Fibroblast of pulmonary artery (primary cell): ENCODE results near the gene ARHGAP6.
A peak's percentile ranks its signal among the peaks of the same experiment; 100 is the strongest.

Source experiments
- DNase-seq: peaks from one replicate; pipeline ENCODE4 v3.0.0-alpha.2; 2010; ENCODE audit warnings: low read depth
- H3K4me3 ChIP-seq: replicated peaks from 2 replicates; pipeline ENCODE4 v1.5.1; 2011; ENCODE audit warnings: low read depth, mild to moderate bottlenecking, control low read depth, low read length, moderate library complexity
- CTCF ChIP-seq: IDR thresholded peaks from 2 replicates; pipeline ENCODE4 v1.5.1; 2011; ENCODE audit warnings: mild to moderate bottlenecking, control low read depth, low read length, inconsistent platforms; ENCODE audit errors: missing control alignments

The ARHGAP6 gene

DNA sequence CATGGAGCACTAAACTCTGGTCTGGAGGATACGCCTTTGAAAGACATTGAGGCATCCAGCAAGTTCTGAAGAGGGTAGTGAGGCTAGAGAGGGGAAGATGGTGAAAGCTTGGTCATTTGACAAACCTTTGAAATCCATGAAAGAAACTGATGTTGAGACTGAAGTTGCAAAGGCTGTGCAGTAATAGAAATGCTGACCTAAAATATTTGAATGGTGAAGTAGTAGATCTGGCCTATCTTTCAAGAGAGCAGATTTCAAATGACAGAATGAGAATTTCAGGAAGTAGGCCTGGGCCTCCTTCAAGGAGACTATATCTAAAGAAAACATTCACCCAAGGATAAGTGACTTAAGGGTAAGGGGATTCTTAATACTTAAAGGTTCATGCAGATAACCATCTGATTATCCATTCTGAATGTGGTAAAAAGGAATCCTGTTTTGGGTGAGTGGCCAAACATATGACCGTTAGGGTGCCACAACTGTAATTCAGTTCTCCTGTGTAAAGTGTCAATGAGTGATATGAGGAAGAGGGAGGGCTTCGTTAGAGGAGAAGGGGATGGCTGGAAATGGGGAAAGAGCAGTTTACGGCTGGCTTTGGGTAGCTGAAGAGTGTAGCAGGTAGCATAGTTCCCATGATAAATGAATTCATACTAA lies 310.3 kb downstream of the ARHGAP6 start:
- DNase-seq, result no peak
- TF ChIP-seq CTCF, result no peak
- no peak overlapping the region for H3K4me3 ChIP-seq

GRCh38 chrX:11352296-11352741 lies 313.4 kb downstream of the ARHGAP6 start:
- no peak for TF ChIP-seq CTCF
- no peak for DNase-seq
- H3K4me3 ChIP-seq, result no peak overlapping the region

GRCh38 chrX:11351375-11352295 lies 314.1 kb downstream of the ARHGAP6 start:
- no peak for TF ChIP-seq CTCF
- H3K4me3 ChIP-seq, result no peak overlapping the region
- peak; percentile 82 for DNase-seq

GRCh38 chrX:11349661-11350337 lies 315.9 kb downstream of the ARHGAP6 start:
- no peak overlapping the region for H3K4me3 ChIP-seq
- no peak for DNase-seq
- no peak for TF ChIP-seq CTCF

- H3K4me3 ChIP-seq, result no peak overlapping the region
- TF ChIP-seq CTCF, result no peak
- no peak for DNase-seq
Observed at GRCh38 chrX:11349020-11349419, 316.7 kb downstream of the ARHGAP6 start.

- no peak for TF ChIP-seq CTCF
- DNase-seq, result no peak
- H3K4me3 ChIP-seq, result no peak overlapping the region
Observed at GRCh38 chrX:11347300-11347699, 318.4 kb downstream of the ARHGAP6 start.
